Muscle of back (tissue), 11 donors: ENCODE results near the gene TMPRSS11E. TPM values are rescaled to one million over a fixed set of nuclear protein-coding genes. Genes with fewer than 3 reads are reported as not detected.
"Not testable (repeated sequence)": the region's sequence is repeated elsewhere in the genome, so short reads cannot be mapped to it uniquely, and the experiment has no call there.

Experiments
- DNase-seq, 3 donors: peaks; one replicate each; pipeline versions ENCODE4 v3.0.0 to v3.0.0-alpha.2; 2013
- polyA plus RNA-seq, 10 donors: library from polyadenylated mRNA; unstranded; fragments of 120-200 nt; gene quantifications; one replicate each; pipeline ENCODE4 v1.2.1, GENCODE V29; 2013; ENCODE audit not compliant: insufficient read length in 10 of 10

The TMPRSS11E gene
- polyA plus RNA-seq, 10 donors, result 0.29 TPM; not detected in 9

- DNase-seq, result no peak
Measured at GRCh38 chr4:68461790-68462189, 14.5 kb downstream of the TMPRSS11E start.

- no peak for DNase-seq
Measured at GRCh38 chr4:68462691-68463090, 15.4 kb downstream of the TMPRSS11E start.

- DNase-seq, result no peak
Measured at GRCh38 chr4:68463796-68464195, 16.5 kb downstream of the TMPRSS11E start.

- no peak for DNase-seq
Measured at GRCh38 chr4:68465058-68465457, 17.8 kb downstream of the TMPRSS11E start.

GRCh38 chr4:68466185-68466584 lies 18.9 kb downstream of the TMPRSS11E start:
- peak in 1 of 3 donors; percentile 39 for DNase-seq

GRCh38 chr4:68466751-68467150 lies 19.5 kb downstream of the TMPRSS11E start:
- no peak for DNase-seq

- DNase-seq, result no peak
Measured at GRCh38 chr4:68469482-68469881, 22.2 kb downstream of the TMPRSS11E start.

- no peak for DNase-seq
Measured at GRCh38 chr4:68476191-68476590, 28.9 kb downstream of the TMPRSS11E start.

- DNase-seq, result no peak
Measured at GRCh38 chr4:68489338-68489737, 42.1 kb downstream of the TMPRSS11E start.

- DNase-seq, result peak in 2 of 3 donors; percentile 8 to 16
Measured at GRCh38 chr4:68490826-68491457, 43.7 kb downstream of the TMPRSS11E start.

- no peak for DNase-seq
Measured at GRCh38 chr4:68494688-68495087, 47.4 kb downstream of the TMPRSS11E start.

- DNase-seq, result peak; percentile 41 to 69 (median 63)
Measured at GRCh38 chr4:68498413-68499007, 51.2 kb downstream of the TMPRSS11E start.

- no peak for DNase-seq
Measured at GRCh38 chr4:68499021-68499420, 51.8 kb downstream of the TMPRSS11E start.

- DNase-seq, result not testable (repeated sequence)
Measured at GRCh38 chr4:68503462-68503861, 56.2 kb downstream of the TMPRSS11E start.

- DNase-seq, result not testable (repeated sequence)
Measured at GRCh38 chr4:68504836-68505235, 57.6 kb downstream of the TMPRSS11E start.

- DNase-seq, result not testable (repeated sequence)
Measured at GRCh38 chr4:68505452-68505851, 58.2 kb downstream of the TMPRSS11E start.

GRCh38 chr4:68518889-68519288 lies 71.6 kb downstream of the TMPRSS11E start:
- no peak for DNase-seq

GRCh38 chr4:68520985-68521384 lies 73.7 kb downstream of the TMPRSS11E start:
- no peak for DNase-seq

GRCh38 chr4:68522232-68522631 lies 75.0 kb downstream of the TMPRSS11E start:
- not testable (repeated sequence) for DNase-seq

- DNase-seq, result peak in 1 of 3 donors; percentile 1
Measured at GRCh38 chr4:68535974-68536373, 88.7 kb downstream of the TMPRSS11E start.

- DNase-seq, result no peak
Measured at GRCh38 chr4:68536375-68536774, 89.1 kb downstream of the TMPRSS11E start.

- not testable (repeated sequence) for DNase-seq
Measured at GRCh38 chr4:68542742-68543141, 95.5 kb downstream of the TMPRSS11E start.
